Measurements from ENCODE around the gene RFLNA. TPM values are rescaled to one million over a fixed set of nuclear protein-coding genes. Genes with fewer than 3 reads are reported as not detected.

RFLNA gene
- total and polyA plus RNA-seq, 12 donors, result 0.13 to 0.49 (median 0.25) TPM; not detected in 6

DNA sequence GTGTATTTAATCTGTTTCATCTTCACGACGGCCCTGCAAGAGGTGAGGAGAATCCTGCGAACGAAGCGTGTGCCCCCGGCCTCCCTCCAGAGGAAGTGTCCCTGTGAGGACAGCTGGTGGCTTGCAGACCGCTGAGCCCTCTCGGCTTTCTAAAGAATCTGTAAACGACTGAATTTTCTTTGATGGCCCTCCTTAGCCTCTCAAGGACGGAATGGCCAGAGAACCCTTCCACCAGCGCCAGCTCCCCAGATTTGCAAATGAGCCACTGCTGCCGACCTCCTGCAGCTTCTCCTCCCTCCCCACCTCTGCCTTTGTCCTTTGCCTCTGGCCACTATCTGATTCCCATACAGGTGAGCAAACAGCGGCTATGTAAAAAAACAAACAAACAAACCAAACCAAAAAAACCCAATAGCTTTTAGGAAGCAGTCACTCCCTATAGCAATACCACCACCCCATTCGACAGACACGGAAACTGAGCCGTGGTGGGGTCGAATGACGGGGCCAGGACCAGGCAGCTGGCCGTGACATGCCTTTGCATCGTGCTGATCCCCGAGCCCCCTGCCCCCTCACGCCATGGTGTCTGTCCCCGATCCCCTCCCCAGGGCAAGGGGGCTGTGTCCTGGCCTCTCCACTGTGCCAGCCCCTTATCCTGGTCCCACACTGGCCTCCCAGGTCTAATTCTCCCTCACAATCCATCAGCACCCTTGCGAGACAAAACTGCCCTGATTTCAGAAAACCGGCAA, 23.6 kb downstream of the RFLNA start:
- Histone ChIP-seq H3K4me1 (peaks cover 0 to 7% (median 0%) of the 10 kb centered on the region in 9 donors), H3K4me3 (no peak overlapping the region), H3K27ac (no peak overlapping the region), H3K9me3 (peaks cover 0 to 7% (median 2%) of the 10 kb centered on the region in 11 donors), H3K36me3 (peaks cover 0 to 9% (median 1%) of the 10 kb centered on the region in 9 donors), H3K27me3 (no peaks in the 10 kb centered on the region)
- DNase-seq (no peak), ATAC-seq (no peak)
- 69 to 70% methylated on average over 25 of the region's 25 CpGs for WGBS, 2 donors
- intact Hi-C loops (cut with DNase I), result loop anchor here in 4 of 10 donors (5.0 to 10.0 kb wide), 5 partner anchors 261 to 454 kb away; no protein-coding TSS in a partner anchor
- TF ChIP-seq, protein P1, sequence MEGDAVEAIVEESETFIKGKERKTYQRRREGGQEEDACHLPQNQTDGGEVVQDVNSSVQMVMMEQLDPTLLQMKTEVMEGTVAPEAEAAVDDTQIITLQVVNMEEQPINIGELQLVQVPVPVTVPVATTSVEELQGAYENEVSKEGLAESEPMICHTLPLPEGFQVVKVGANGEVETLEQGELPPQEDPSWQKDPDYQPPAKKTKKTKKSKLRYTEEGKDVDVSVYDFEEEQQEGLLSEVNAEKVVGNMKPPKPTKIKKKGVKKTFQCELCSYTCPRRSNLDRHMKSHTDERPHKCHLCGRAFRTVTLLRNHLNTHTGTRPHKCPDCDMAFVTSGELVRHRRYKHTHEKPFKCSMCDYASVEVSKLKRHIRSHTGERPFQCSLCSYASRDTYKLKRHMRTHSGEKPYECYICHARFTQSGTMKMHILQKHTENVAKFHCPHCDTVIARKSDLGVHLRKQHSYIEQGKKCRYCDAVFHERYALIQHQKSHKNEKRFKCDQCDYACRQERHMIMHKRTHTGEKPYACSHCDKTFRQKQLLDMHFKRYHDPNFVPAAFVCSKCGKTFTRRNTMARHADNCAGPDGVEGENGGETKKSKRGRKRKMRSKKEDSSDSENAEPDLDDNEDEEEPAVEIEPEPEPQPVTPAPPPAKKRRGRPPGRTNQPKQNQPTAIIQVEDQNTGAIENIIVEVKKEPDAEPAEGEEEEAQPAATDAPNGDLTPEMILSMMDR (IDR thresholded peaks at IDR 0.05), result no peak

DNA sequence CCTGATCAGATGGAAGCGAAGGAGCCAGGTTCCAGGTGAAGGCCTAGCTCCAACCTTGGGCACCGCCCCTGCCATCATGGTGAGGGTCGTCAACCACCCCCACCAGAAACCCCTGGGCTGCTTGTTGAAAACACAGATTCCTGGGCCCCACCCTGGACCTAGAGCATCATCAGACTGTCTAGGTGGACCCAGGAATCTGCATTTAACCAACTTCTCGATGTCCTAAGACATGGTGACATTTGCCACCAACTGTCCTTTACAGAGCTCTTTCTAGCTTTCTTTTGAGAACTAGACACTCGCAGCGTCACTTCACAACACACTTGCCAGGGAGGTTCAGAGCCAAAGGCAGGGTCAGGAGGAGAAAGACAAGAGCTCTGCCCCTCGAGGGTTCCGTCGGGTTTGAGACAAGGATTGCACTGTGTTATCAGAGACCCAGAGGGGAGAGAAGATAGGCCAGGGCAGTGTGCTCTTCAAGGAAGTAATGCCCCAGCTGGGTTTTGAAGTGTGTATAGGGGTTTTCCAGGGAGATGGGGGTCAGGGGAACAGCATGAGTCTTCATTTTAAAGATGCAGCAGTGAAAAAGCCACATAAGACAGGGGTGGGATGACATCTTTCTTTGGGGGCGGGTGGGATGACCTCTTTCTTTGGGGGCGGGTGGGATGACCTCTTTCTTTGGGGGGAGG, 24.6 kb downstream of the RFLNA start:
- TF ChIP-seq, protein P1 (IDR thresholded peaks at IDR 0.05), result no peak
- 65 to 73% methylated on average over 10 to 11 of the region's 11 CpGs for WGBS, 2 donors

DNA sequence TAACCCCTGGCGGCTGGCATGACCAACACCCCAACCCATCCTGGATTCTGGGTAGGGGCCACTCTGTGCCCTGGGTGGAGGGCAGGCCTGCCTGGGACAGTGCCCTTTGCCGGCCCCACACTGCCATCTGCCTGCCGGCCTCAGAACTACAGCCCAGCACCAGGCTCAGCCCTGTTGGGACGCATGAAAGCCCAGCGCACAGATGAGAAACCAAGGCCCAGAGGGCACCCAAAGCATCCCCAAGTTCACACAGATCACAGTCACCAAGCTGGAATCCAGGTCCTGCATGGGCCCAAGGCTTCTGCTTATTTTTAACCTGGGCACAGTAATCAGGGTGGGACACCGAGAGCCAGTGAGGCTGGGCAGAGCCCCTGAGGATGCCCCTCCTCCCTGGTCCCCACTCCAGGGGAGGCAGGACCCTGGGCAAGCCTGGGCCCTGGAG, 26.2 kb downstream of the RFLNA start:
- peak; percentile 70 to 88 (median 82) for ATAC-seq

More for the DNA sequence above, 24.6 kb downstream of the RFLNA start:
- H3K36me3 ChIP-seq, result peaks cover 3 to 20% (median 11%) of the 10 kb centered on the region in 9 donors
- peaks cover 0 to 7% (median 0%) of the 10 kb centered on the region in 9 donors for H3K4me1 ChIP-seq
- no peak for ATAC-seq
- no peak overlapping the region for H3K4me3 ChIP-seq
- peaks cover 0 to 18% (median 11%) of the 10 kb centered on the region in 11 donors for H3K9me3 ChIP-seq
- no peaks in the 10 kb centered on the region for H3K27me3 ChIP-seq
- DNase-seq, result no peak
- H3K27ac ChIP-seq, result no peak overlapping the region
- intact Hi-C loops (cut with DNase I), result loop anchor here (2.0 to 10.0 kb wide), 10 partner anchors 262 to 455 kb away; no protein-coding TSS in a partner anchor

More for the DNA sequence above, 26.2 kb downstream of the RFLNA start:
- TF ChIP-seq, protein P1 (IDR thresholded peaks at IDR 0.05), result peak; percentile 79 to 97 (median 93)
- intact Hi-C loops (cut with DNase I), result loop anchor here in 8 of 10 donors (1.0 to 10.0 kb wide), 8 partner anchors 266 to 454 kb away; no protein-coding TSS in a partner anchor
- Histone ChIP-seq H3K36me3 (peaks cover 3 to 36% (median 26%) of the 10 kb centered on the region in 9 donors), H3K4me3 (no peak overlapping the region), H3K9me3 (peaks cover 0 to 30% (median 11%) of the 10 kb centered on the region in 11 donors), H3K4me1 (peaks cover 0 to 7% (median 0%) of the 10 kb centered on the region in 9 donors), H3K27ac (no peak overlapping the region), H3K27me3 (no peaks in the 10 kb centered on the region)
- WGBS, 2 donors, result 40 to 43% methylated on average over 6 of the region's 6 CpGs
- peak; percentile 57 to 79 for DNase-seq
